ENCODE measurements around the gene HNF1B.
"Not testable (repeated sequence)": the region's sequence is repeated elsewhere in the genome, so short reads cannot be mapped to it uniquely, and the experiment has no call there.

HNF1B gene

DNA sequence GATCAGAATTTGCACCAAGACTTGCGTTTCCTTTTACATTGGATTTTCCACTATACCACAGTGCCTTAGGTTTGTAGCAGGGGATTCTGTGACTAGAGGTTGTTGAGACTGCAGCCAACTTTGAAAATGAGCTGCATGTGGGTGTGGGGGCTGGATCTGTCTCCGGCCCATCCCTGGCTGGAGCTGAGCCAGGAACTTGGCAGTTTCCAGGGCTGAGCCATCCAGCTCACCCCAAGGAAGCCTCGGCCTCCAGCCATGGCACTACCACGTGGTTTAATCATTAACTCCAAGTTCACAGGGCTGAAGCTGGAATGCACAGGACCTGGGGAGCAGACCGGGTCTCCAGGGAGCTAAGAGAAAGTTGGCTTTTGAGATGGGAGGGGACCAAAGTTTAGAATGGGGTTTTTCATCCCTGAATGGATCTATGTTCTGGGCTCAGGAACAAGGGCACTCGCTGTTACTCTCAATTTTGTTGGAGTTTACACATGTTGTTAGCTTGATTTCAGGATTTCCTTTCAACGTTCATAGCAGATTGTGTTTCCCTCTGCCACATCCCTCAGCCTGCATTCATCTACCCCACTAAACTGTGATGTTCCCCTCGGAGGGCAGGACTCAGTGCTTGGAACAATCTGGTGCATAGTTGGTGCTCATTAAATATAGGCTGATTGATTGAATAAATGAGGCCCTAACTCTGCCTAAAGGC lies 42.3 kb upstream of the HNF1B start:
- TF ChIP-seq L3MBTL2 (conservative IDR thresholded peaks at IDR 0.05), result no peak
- TF ChIP-seq, protein P1, sequence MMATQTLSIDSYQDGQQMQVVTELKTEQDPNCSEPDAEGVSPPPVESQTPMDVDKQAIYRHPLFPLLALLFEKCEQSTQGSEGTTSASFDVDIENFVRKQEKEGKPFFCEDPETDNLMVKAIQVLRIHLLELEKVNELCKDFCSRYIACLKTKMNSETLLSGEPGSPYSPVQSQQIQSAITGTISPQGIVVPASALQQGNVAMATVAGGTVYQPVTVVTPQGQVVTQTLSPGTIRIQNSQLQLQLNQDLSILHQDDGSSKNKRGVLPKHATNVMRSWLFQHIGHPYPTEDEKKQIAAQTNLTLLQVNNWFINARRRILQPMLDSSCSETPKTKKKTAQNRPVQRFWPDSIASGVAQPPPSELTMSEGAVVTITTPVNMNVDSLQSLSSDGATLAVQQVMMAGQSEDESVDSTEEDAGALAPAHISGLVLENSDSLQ (IDR thresholded peaks at IDR 0.05), result no peak
- TF ChIP-seq FOXA1 (IDR thresholded peaks at IDR 0.05), result no peak
- no peak for TF ChIP-seq CTBP1 (IDR thresholded peaks at IDR 0.05; ENCODE audit: borderline replicate concordance)
- no peak for TF ChIP-seq NFRKB (IDR thresholded peaks at IDR 0.05)
- TF ChIP-seq SP1 (IDR thresholded peaks at IDR 0.05), result no peak
- no peak for TF ChIP-seq TARDBP (IDR thresholded peaks at IDR 0.05)
- TF ChIP-seq LEF1 (IDR thresholded peaks at IDR 0.05; ENCODE audit: borderline replicate concordance), result no peak
- TF ChIP-seq ELF4 (IDR thresholded peaks at IDR 0.05), result no peak
- TF ChIP-seq ZNF384 (IDR thresholded peaks at IDR 0.05), result no peak
- no peak for TF ChIP-seq SUZ12 (IDR thresholded peaks at IDR 0.05)
- no peak for TF ChIP-seq BHLHE40 (IDR thresholded peaks at IDR 0.05; ENCODE audit: borderline replicate concordance)
- no peak for TF ChIP-seq FOXK2 (IDR thresholded peaks at IDR 0.05)
- TF ChIP-seq HDGF (IDR thresholded peaks at IDR 0.05; ENCODE audit: borderline replicate concordance), result no peak
- TF ChIP-seq ARNT (IDR thresholded peaks at IDR 0.05), result no peak
- TF ChIP-seq FOXM1 (IDR thresholded peaks at IDR 0.05; ENCODE audit: borderline replicate concordance), result no peak
- POLR2A ChIA-PET, result no interaction called here
- CTCF ChIA-PET, result interaction anchor here (0.6 kb wide), 1 partner anchor 137 kb away, joined by 3 read pairs; no protein-coding TSS in a partner anchor
- no peak for DNase-seq (ENCODE audit: extremely low spot score)

GRCh38 chr17:37786481-37786880 lies 41.6 kb upstream of the HNF1B start:
- CTCF ChIA-PET, result no interaction called here
- POLR2A ChIA-PET, result no interaction called here
- no peak for DNase-seq (ENCODE audit: extremely low spot score)
- TF ChIP-seq ARNT (IDR thresholded peaks at IDR 0.05), result no peak
- no peak for TF ChIP-seq FOXK2 (IDR thresholded peaks at IDR 0.05)
- no peak for TF ChIP-seq SP1 (IDR thresholded peaks at IDR 0.05)
- no peak for TF ChIP-seq ZNF384 (IDR thresholded peaks at IDR 0.05)
- no peak for TF ChIP-seq FOXA1 (IDR thresholded peaks at IDR 0.05)

- CTCF ChIA-PET; POLR2A ChIA-PET; DNase-seq (ENCODE audit: extremely low spot score): not testable (repeated sequence)
Measured at GRCh38 chr17:37782460-37782859, 37.6 kb upstream of the HNF1B start.

DNA sequence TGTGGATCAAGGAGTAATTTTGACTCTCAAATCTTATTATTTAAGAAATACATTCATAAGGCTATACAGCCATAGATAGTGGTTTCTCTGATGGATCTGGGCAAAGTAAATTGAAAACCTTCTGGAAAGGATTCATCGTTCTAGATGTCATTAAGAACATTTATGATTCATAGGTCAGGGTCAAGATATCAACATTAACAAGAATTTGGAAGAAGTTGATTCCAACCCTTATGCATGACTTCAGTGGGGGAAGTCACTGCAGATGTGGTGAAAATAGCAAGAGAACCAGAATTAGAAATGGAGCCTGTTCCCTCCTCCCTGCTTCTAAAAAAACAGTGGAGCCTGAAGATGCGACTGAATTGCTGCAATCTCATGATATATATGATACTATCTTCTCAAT lies 36.6 kb upstream of the HNF1B start:
- CTCF ChIA-PET, result no interaction called here
- POLR2A ChIA-PET, result no interaction called here
- TF ChIP-seq ZNF384 (IDR thresholded peaks at IDR 0.05) (no peak), L3MBTL2 (conservative IDR thresholded peaks at IDR 0.05) (no peak), FOXM1 (IDR thresholded peaks at IDR 0.05; ENCODE audit: borderline replicate concordance) (no peak), SUZ12 (IDR thresholded peaks at IDR 0.05) (no peak), NFRKB (IDR thresholded peaks at IDR 0.05) (no peak), FOXA1 (IDR thresholded peaks at IDR 0.05) (no peak), HDGF (IDR thresholded peaks at IDR 0.05; ENCODE audit: borderline replicate concordance) (no peak), ARNT (IDR thresholded peaks at IDR 0.05) (no peak), BHLHE40 (IDR thresholded peaks at IDR 0.05; ENCODE audit: borderline replicate concordance) (no peak), FOXK2 (IDR thresholded peaks at IDR 0.05) (no peak)
- no peak for DNase-seq (ENCODE audit: extremely low spot score)

DNA sequence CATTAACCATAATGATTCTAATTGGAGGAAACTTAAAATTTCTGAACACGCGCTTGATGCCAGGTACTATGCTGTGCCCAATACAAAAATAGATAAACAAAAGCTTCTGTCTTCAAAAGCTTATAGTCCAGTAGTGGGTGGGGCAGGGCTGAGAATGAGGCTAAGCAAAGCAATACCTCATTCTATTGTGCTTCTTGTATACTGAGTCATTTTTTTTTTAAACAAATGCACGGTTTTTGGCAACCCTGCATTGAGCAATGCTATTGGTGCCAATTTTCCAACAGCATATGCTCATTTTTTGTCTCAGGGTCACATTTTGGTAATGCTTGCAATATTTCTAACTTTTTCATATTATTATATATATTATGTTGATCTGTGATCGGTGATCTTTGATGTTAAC lies 34.7 kb upstream of the HNF1B start:
- TF ChIP-seq SUZ12 (IDR thresholded peaks at IDR 0.05) (no peak), HDGF (IDR thresholded peaks at IDR 0.05; ENCODE audit: borderline replicate concordance) (no peak), ELF4 (IDR thresholded peaks at IDR 0.05) (no peak), ARNT (IDR thresholded peaks at IDR 0.05) (no peak), SP1 (IDR thresholded peaks at IDR 0.05) (no peak), TARDBP (IDR thresholded peaks at IDR 0.05) (no peak), FOXM1 (IDR thresholded peaks at IDR 0.05; ENCODE audit: borderline replicate concordance) (no peak), FOXK2 (IDR thresholded peaks at IDR 0.05) (no peak), BHLHE40 (IDR thresholded peaks at IDR 0.05; ENCODE audit: borderline replicate concordance) (no peak), LEF1 (IDR thresholded peaks at IDR 0.05; ENCODE audit: borderline replicate concordance) (no peak), CTBP1 (IDR thresholded peaks at IDR 0.05; ENCODE audit: borderline replicate concordance) (no peak), FOXA1 (IDR thresholded peaks at IDR 0.05) (no peak), ZNF384 (IDR thresholded peaks at IDR 0.05) (no peak), L3MBTL2 (conservative IDR thresholded peaks at IDR 0.05) (no peak), NFRKB (IDR thresholded peaks at IDR 0.05) (no peak)
- TF ChIP-seq, protein P1 (IDR thresholded peaks at IDR 0.05), result no peak
- no peak for DNase-seq (ENCODE audit: extremely low spot score)
- ChIA-PET CTCF (interaction anchor here (0.6 to 2.3 kb wide), 2 partner anchors 9 to 66 kb away, joined by 3 to 11 read pairs; no protein-coding TSS in a partner anchor), POLR2A (no interaction called here)

GRCh38 chr17:37774504-37774903 lies 29.6 kb upstream of the HNF1B start:
- no peak for DNase-seq (ENCODE audit: extremely low spot score)
- TF ChIP-seq ELF4 (IDR thresholded peaks at IDR 0.05), result no peak
- no peak for TF ChIP-seq LEF1 (IDR thresholded peaks at IDR 0.05; ENCODE audit: borderline replicate concordance)
- TF ChIP-seq SP1 (IDR thresholded peaks at IDR 0.05), result no peak
- TF ChIP-seq TARDBP (IDR thresholded peaks at IDR 0.05), result no peak
- no peak for TF ChIP-seq ARNT (IDR thresholded peaks at IDR 0.05)
- TF ChIP-seq FOXA1 (IDR thresholded peaks at IDR 0.05), result no peak
- no peak for TF ChIP-seq NFRKB (IDR thresholded peaks at IDR 0.05)
- no peak for TF ChIP-seq SUZ12 (IDR thresholded peaks at IDR 0.05)
- no peak for TF ChIP-seq FOXK2 (IDR thresholded peaks at IDR 0.05)
- no peak for TF ChIP-seq HDGF (IDR thresholded peaks at IDR 0.05; ENCODE audit: borderline replicate concordance)
- no peak for TF ChIP-seq L3MBTL2 (conservative IDR thresholded peaks at IDR 0.05)
- TF ChIP-seq, protein P1 (IDR thresholded peaks at IDR 0.05), result no peak
- TF ChIP-seq FOXM1 (IDR thresholded peaks at IDR 0.05; ENCODE audit: borderline replicate concordance), result no peak
- no peak for TF ChIP-seq ZNF384 (IDR thresholded peaks at IDR 0.05)
- TF ChIP-seq BHLHE40 (IDR thresholded peaks at IDR 0.05; ENCODE audit: borderline replicate concordance), result no peak
- no peak for TF ChIP-seq CTBP1 (IDR thresholded peaks at IDR 0.05; ENCODE audit: borderline replicate concordance)
- POLR2A ChIA-PET, result no interaction called here
- CTCF ChIA-PET, result no interaction called here

All from HEK293T (cell line).